HG03457 (cell line): ENCODE data around the gene HEXIM2.

Experiments used
- ATAC-seq: cut with Tn5 transposase; IDR thresholded peaks from one replicate; pipeline ENCODE4 v1.9.1; 2021; ENCODE audit warnings: moderate number of reproducible peaks; ENCODE audit not compliant: unreplicated experiment

Gene HEXIM2

GRCh38 chr17:45127548-45128300 lies 34.0 kb upstream of the HEXIM2 start:
- ATAC-seq, result no peak

DNA sequence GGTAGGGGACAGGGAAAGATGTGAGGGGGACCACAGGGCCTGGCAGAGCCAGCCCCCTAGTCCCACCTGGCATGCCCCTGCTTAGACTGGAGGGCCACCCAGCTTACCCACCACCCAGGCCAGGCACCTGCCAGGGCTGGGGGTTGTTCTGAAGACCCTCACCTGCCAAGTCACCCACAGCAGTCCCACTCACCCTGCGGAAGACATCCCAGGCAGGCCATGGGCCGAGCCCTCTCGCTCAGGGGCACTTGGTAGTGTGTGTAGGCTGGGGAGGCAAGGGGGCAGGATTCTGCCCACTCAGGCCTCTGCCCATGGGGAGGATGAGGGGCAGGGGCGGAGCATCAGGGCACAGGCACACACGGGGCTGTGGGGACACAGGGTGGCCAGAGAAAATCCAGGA lies 33.3 kb upstream of the HEXIM2 start:
- no peak for ATAC-seq

- ATAC-seq, result no peak
These were observed 32.7 kb upstream of the HEXIM2 start for GRCh38 chr17:45128989-45129388.

GRCh38 chr17:45129426-45129939 lies 32.2 kb upstream of the HEXIM2 start:
- ATAC-seq, result no peak

- ATAC-seq, result no peak
These were observed 31.6 kb upstream of the HEXIM2 start for GRCh38 chr17:45129940-45130680.

DNA sequence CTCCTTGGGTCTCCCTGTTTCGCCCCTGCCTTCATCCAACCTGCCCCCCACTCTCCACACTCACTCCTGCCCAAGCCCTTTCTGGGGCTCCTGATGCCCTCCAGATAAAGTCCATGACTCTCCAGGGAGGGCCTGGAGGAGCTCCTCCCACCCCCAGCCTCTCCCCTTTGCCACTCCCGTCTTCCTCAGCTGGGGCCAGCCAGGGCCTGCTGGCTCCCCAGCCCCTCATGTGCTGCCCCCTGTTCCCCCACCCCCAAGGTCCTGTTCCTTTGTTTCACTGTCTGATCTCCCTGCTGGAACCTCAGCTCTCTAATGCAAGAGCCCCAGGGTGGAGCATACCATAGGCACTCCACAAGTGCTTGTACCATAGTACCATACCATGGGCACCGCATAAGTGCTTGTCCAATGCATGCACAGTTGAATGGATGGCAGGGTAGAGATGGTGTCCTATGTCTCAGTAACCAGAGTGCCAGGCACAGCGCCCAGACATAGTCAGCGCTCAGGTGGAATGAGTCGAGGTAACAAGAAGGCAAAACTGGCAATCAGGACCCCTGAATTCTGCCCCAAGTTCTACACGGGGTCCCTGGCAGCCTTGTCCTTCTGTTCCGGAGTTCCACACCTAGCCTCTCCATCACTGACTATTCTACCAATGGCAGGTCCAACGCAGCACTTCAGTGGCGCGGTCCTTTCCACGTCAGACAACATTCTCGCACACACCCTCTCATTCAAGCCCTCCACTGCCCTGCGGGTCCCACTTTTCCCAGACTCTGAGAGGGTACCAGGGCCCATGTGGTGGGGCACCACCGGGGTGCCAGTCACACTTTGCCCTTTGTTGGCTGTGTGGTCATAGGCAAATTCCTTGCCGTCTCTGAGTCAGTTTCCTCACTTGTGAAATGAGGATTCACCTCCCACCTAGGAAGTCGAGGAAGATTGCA lies 30.7 kb upstream of the HEXIM2 start:
- no peak for ATAC-seq

DNA sequence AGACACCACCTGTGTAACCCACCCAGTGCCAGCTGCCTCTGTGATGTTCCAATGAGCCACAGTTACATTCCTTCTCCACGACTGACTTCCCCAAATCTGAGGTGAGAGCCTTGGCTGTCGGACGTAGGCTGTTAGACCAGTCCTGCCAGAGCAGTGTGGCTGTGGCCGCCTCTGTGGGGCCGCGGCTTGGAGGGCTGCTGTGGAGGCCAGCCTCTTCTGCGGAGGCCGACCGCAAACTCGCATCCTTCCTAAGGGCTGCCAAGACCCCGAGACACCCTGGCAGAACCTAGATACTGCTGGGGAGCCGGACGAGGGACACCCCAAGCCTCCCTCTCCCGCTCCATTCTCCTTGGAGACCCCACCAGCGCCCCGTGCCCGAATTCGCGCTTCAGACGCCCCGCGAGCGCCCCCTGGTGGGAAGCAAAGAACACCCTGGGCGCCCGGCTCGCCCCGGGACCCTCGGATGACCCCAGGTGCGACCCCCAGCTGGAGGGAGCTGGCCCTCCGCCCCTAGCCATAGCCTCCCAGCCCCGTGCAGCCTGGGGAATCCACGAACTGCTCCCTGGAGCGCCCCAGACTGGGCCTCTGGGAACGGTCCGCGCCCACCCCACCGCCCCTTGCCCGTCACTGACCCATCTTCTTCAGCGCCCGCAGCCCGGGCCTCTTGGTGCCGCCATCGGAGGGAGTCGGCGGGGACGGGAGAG lies 29.9 kb upstream of the HEXIM2 start:
- ATAC-seq, result no peak

GRCh38 chr17:45132320-45132571 lies 29.4 kb upstream of the HEXIM2 start, which contains the start of gene PLCD3:
Gene PLCD3 (minus strand): TSS chr17:45132515. CDS start chr17:45132410, 105 bp downstream.
- no peak for ATAC-seq

DNA sequence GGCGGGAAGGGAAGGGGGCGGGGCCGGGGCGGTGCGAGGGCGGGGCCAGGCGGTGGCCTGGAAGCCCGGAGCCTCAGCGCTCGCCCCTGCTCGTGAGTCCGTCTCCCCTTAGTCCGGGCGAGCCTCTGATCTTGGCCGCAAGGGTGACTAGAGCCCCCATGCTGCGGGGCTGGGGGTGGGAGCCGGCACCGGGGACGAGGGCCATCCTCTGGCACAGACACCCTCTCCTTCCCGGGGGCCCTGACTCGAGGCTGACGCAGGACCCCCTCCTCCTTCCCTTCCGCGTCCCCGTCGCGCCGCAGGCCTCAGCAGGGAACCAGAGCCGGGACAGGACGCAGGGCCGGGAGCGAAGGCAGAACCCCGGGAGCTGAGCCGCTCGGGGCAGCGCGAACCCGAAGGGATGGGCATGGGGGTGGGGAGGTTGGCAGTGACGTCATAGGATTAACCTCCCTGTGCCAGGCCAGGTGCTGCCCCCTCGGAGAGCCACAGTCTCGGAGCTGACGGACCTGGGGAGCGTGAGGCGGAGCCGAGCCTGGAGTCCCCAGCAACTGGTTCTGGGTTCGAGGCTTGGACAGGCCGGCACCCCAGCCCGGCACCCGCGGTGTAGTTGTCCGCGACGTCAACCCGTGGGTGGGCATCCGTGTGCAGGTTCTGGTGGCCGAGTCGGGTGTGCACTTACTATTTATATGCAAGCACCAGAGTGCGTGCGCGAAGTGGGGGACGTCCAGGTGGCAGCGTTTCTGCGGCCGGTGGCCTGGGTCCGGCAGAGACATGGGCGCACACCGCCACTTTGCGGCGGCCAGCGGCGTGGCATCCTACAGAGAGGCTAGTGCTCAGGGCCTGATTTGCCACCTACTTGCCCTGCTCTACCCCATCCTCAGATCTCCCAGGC lies 28.9 kb upstream of the HEXIM2 start:
- ATAC-seq, result no peak

DNA sequence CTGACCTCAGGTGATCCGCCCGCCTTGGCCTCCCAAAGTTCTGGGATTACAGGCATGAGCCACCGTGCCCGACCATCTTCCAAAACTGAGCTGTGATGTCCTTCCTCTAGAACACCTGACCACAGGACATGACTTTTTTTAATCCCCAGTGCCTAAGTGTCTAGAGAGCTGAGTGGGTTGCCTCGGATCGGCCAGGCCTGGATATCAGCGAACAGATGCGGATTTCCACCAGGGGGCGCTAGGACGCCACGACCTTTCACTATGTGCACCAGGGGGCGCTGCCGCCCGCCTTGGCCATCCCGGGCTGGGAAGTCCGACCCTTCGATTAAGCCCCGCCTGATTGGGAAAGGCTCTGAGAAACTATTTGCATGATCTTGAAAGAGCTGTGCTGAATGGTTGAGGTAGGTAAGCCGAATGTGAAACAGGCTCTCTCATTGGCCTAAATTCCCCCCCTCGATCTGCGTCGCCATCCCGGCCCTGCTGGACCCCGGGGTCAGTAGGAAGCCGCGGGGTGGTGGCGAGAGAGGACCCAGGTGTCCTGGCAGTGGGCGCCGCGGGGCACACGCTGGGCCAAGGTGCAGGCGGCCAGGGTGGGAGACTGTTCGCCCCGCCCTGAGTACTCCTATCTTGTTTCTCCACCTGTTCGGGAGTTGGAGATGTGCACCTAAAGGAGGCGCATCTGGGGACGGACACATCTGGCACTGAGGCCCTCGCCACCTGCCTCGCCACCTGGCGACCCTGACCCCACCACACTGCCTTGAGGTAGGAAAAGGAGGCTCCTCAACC lies 26.3 kb upstream of the HEXIM2 start, which contains the start of gene ACBD4:
Gene ACBD4, plus strand, starts transcription at position 496 of the 786 bp plus-strand sequence. CDS start 458 bp downstream, outside the sequence.
- no peak for ATAC-seq

GRCh38 chr17:45135978-45136791 lies 25.5 kb upstream of the HEXIM2 start:
- no peak for ATAC-seq

GRCh38 chr17:45136846-45137560 lies 24.7 kb upstream of the HEXIM2 start:
- no peak for ATAC-seq

DNA sequence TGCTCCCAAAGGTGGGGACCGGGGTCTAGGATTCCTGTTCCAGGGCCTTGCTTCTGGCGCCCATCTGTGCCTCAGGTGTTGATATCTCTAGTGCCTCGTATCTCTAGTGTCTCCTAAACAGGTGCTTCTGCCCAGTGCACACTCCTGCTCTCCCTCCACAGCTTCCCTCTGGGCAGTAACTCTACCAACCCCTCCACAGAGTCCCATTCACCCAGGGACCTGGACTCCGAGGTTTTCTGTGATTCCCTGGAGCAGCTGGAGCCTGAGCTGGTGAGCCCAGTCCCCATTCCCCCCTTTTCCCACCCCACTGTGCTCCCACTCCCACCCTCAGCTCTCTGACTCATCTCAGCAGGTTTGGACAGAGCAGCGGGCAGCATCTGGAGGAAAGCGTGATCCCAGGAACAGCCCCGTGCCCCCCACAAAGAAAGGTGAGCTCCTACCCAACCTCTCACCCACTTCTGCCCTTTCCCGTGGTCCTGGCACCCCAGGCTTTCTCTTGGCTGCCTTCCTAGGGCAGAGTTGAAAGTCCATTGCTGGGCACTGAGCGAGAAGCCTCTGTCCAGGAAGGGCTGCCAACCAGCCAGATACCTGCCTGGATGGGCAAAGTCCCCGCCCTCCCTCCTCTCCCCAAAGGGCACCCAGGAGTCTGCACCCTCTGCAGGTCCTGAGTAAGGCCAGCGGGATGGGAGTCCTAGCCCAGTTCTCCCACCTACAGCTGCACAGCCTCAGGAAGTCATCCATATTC lies 23.9 kb upstream of the HEXIM2 start:
- ATAC-seq, result no peak

DNA sequence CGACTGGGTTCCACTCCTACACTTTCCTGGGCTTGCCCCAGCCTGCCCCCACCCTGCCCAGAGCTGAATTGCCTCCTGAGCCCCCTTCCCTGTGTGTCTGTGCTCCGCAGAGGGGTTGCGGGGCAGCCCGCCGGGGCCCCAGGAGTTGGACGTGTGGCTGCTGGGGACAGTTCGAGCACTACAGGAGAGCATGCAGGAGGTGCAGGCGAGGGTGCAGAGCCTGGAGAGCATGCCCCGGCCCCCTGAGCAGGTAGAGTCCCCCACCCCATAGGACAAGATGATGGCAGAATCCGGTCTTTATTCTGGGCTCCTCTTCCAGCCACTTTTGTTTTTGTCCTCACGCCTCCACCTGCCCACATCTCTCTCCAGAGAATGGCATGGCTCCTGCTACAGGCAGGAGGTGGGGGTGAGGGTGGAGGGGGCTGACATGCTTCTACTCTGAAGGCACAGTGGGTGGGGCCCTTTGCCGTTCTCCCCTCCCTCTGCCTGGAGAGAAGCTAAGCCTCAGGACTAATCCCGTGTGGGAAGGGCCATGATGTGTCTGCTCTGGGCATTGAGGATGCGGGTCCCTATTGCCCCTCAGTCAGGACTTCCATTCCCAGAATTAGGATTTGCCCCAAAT lies 22.7 kb upstream of the HEXIM2 start:
- ATAC-seq, result no peak

DNA sequence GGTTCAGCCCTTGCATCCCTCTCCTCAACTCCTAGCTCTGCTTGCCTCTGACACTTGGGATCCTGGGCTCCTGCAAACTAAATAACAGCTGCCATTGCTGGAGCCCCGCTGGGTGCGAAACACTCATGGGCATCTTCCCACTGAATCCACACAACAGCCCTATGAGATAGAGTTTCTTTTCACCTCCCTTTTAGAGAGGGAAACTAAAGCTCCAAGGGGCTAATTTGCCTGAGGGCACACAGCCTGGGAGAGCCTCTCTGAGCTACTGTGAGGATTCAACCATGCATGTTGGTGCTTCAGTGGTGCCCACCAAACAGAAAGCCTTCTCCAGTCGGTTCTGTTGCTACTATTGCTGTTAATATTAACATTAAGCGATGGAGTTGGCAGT lies 22.1 kb upstream of the HEXIM2 start:
- ATAC-seq, result no peak

- ATAC-seq, result no peak
These were observed 18.5 kb upstream of the HEXIM2 start for GRCh38 chr17:45143094-45143670.
